Inflammatory macrophage (primary cell): Measurements from ENCODE around the gene NCR1.
A peak's percentile ranks its signal among the peaks of the same experiment; 100 is the strongest.
"Not testable (repeated sequence)": the region's sequence is repeated elsewhere in the genome, so short reads cannot be mapped to it uniquely, and the experiment has no call there.

ENCODE experiments used
- DNase-seq, 2 donors: peaks; one replicate each; pipeline ENCODE4 v3.0.0-alpha.2; 2020 to 2022
- total RNA-seq, 18 experiments: gene quantifications; one replicate each; lab custom pipeline; 2026; ENCODE audit warnings: mixed read lengths in 6 of 18, inconsistent platforms in 2 of 18; lab: John Stamatoyannopoulos, UW

Gene NCR1, protein sequence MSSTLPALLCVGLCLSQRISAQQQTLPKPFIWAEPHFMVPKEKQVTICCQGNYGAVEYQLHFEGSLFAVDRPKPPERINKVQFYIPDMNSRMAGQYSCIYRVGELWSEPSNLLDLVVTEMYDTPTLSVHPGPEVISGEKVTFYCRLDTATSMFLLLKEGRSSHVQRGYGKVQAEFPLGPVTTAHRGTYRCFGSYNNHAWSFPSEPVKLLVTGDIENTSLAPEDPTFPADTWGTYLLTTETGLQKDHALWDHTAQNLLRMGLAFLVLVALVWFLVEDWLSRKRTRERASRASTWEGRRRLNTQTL
- 0 to 0.68 (median 0.22) reads per million in 18 experiments for total RNA-seq

DNA sequence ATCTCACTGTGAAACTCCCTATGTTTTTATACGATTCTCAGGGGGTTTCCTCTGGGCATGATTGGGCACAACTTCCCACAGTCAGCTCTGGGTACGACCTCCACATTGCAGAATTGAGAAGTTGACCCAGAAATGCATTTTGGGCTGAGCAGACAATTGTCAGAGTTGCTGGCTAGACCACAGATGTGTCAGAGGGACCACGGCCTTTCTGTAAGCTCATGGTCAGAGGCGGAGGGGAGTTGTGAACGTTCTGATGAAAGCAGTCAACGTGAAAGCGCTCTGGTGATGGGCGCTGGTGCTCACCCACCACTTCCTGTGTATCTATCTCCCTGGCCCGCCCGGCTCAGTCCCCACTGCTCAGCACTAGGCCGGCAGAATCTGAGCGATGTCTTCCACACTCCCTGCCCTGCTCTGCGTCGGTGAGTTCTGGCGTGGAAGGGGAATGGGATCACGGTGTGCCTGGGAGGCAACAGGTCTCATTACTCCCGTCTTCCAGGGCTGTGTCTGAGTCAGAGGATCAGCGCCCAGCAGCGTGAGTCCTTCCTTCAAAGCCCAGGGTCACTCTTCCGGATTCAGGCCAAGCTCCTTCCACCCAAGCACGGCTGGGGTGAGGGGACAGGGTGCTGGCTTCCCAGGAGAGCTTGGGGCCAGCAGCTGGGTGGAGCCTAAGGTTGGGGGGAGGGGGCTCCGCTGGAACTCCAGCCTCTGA, at the start of gene NCR1:
TSS of gene NCR1 (plus strand) at position 346 of the 709 bp plus-strand sequence. CDS start at position 386, 40 bp downstream.
- DNase-seq = peak; percentile 58 to 72

DNA sequence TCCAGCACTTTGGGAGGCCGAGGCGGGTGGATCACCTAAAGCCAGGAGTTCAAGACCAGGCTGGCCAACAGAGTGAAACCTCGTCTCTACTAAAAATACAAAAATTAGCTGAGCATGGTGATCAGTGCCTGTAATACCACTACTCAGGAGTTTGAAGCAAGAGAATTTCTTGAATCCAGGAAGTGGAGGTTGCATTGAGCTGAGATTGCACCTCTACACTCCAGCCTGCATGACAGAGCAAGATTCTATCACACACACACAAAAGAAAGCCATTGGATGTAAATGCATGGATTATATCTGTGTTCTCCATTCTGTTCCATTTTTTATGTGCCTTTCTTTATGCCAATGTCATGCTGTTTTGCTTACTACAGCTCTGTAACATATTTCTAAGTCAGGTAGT, 47.5 kb upstream of the NCR1 start:
- DNase-seq = peak in 1 of 2 donors; percentile 24

DNA sequence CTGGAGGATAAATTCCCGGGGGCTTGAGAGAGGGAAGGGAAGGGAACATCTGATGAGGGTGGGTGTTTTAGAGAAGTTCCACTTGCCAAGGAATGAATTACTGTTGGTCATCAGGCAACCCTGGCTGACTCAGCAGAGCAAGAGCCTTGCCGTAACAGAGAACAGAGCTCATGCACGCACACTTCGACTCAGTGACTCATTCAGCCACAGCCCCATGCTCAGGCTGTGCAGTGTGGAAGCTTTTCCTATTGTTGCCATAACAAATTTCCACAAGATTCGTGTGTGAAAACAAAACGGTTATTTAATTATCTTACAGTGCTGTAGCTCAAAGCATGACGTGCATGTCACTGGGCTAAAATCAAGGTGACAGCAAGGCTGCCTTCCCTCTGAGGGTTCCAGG, 46.5 kb upstream of the NCR1 start:
- DNase-seq = peak; percentile 71 to 81

DNA sequence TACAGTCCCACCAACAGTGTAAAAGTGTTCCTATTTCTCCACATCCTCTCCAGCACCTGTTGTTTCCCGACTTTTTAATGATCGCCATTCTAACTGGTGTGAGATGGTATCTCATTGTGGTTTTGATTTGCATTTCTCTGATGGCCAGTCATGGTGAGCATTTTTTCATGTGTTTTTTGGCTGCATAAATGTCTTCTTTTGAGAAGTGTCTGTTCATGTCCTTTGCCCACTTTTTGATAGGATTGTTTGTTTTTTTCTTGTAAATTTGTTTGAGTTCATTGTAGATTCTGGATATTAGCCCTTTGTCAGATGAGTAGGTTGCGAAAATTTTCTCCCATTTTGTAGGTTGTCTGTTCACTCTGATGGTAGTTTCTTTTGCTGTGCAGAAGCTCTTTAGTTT, 42.5 kb upstream of the NCR1 start:
- DNase-seq = not testable (repeated sequence)

DNA sequence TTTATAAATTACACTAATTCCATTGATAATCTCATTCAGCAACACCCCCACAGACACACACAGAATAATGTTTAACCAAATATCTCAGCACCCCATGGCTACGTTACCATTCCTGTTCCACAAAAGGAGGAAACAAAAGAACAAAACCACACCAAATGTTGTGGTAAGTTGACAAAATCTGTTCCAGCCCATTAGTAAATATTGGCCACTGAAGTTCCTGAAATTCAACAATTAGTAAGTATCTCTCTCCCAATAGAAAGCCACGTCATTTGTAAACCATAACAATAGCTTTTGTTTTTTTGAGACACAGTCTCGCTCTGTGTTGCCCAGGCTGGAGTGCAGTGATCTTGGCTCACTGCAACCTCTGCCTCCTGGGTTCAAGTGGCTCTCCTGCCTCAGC, 34.3 kb upstream of the NCR1 start:
- DNase-seq = peak; percentile 47 to 77

DNA sequence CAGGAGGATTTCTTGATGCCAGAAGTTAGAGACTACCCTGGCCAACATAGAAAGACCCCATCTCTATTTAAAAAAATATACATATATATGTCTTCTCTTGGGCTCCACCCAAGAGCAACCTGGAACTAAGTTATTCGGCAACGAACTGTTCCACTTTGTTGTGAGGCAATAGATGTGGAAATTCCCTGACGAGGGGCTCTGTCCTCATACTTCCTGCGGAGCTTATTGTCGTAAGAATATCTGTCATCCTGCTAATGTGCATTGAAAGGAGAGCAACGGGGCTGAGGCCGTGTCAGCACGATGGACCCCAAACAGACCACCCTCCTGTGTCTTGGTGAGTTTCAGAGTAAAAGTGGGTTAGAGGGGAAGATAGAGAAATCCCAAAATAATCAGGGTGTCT, 32.0 kb upstream of the NCR1 start, which contains the start of gene FCAR:
TSS of gene FCAR (plus strand) at position 246 of the 400 bp plus-strand sequence. CDS start at position 301, 55 bp downstream.
- DNase-seq = peak; percentile 88 to 95

DNA sequence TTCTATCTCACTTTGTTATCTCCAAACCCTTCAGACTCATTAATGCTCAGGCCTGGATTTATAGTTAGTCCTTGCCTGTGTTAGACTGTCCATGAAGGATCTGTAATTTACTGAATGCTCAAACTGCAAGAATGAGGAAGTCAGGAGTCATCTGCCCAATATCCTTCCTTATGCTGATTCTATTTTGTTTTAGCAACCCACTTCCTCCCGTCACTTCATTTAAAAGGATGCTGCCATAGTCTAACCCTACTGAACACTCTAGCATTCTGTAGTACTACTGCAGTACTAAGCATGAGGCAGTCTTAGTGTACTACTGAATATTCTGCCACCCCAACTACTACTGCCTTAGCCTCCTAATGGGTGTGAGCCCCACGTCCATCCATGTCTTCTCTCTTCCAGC, 30.4 kb upstream of the NCR1 start:
- peak; percentile 72 to 84 for DNase-seq

DNA sequence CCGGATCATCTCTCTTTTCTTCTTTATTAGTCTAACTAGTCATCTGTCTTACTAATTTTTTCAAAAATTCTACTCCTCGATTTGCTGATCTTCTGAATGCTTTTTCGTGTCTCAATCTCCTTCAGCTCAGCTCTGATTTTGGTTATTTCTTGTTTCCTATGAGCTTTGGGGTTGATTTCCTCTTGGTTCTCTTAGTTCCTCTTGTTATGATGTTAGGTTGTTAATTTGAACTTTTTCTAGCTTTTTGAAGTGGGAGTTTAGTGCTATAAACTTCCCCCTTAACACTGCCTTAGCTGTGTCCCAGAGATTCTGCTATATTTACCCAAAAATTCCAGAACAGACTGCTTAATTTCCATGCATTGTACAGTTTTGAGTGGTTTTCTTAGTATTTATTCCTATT, 28.5 kb upstream of the NCR1 start:
- peak; percentile 48 to 85 for DNase-seq

DNA sequence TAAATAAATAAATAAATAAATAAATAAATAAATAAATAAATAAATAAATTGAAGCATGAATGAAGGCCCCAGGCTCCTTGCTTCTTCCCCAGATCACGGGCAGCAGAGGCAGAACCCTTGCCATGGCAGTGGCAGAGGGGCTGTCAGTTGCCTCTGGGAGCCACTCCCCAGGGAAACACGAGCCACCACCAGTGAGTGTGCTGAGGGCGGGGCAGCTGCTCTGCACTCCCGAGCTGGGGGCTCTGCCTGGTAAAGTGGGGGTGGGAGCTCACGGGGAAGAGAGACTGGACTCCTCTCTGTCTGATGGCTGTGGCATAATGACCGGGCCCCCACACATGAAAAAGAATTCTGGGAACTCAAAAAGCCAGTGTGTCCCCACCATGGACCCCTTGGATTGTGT, 24.1 kb upstream of the NCR1 start:
- no peak for DNase-seq

DNA sequence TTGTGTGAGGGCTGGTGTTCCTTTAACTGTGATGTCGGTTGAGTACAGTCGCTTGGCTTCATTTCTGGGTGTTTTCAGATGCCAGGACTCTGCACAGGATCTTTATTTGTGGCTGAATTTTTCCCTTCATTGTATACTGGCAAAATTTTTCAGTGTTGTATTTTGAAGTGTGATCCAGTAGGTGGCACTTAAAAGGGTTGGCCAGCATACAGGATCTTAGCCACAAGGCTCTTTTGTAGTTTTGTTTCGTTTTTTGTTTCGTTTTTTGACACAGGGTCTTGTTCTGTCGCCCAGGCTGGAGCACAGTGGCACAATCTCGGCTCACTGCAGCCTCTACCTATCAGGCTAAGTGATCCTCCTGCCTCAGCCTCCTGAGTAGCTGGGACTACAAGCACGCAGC, 23.2 kb upstream of the NCR1 start:
- peak; percentile 43 to 47 for DNase-seq

DNA sequence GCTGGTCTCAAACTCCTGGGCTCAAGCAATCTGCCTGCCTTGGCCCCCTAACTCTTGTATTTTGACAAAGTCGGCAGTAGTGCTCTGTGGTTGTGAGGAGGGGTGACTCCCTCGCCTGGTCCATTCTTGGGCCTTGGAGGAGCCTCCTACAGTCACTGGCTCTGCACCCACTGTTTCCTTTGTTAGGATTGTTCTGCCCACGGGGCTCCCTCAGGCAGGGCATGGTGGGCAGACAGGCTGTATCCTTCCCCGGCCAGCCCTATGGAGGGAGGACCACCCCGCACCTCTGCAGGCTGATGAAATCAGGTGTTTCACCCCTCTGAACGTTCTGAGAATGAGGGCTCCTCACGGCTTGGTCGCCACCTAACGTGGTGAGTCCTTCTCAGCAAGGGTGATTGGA, 22.7 kb upstream of the NCR1 start:
- DNase-seq = no peak

DNA sequence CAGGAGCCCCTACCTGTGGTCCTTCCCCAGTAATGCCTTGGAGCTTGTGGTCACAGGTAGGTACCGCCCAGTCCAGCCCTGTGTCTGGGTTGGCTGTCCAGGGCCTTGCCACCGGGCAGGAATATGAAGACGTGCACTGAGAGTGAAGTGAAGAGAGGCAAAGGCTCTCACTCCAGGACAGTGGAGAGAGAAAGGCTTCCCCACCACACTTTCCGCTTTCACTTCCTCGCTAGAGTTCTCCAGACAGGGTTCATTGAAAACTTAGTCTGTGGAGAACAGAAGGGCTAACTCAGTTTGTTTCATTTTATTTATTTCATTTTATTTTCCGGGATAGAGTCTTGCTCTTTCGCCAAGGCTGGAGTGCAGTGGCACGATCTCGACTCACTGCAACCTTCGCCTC, 17.7 kb upstream of the NCR1 start:
- no peak for DNase-seq

DNA sequence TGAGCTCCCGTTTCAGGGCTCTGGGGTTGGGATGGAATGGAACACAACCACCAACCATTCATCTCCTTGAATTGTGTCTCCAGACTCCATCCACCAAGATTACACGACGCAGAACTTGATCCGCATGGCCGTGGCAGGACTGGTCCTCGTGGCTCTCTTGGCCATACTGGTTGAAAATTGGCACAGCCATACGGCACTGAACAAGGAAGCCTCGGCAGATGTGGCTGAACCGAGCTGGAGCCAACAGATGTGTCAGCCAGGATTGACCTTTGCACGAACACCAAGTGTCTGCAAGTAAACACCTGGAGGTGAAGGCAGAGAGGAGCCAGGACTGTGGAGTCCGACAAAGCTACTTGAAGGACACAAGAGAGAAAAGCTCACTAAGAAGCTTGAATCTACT, 16.4 kb upstream of the NCR1 start:
- DNase-seq = no peak

DNA sequence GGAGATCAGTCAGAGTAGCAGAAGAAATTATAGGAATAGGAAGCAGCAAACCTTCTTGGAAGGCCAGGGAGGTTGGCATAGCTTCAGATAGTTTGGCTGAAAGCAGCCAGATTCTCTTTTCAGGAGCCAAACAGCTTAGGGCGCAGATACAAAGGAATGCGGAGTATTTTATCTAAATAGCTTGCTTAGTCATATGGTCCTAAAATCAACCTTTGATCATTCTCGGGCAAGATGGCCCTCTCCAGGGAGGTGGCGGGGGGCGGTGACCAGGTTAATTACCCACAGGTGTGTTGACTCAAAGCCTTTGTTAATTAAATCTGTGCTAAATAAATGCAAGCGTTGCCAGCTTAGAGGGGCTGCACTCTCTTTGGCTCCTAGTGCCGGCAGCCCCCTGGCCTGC, 12.5 kb upstream of the NCR1 start:
- DNase-seq = no peak

DNA sequence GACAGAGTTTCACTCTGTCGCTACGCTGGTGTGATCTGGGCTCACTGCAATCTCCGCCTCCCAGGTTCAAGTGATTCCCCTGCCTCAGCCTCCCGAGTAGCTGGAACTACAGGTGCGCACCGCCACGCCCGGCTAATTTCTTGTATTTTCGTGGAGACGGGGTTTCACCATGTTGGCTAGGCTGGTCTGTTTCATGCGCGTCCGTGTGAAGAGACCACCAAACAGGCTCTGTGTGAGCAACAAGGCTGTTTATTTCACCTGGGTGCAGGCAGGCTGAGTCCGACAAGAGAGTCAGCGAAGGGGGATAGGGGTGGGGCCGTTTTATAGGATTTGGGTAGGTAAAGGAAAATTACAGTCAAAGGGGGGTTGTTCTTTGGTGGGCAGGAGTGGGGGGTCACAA, 11.8 kb upstream of the NCR1 start:
- DNase-seq = not testable (repeated sequence)

DNA sequence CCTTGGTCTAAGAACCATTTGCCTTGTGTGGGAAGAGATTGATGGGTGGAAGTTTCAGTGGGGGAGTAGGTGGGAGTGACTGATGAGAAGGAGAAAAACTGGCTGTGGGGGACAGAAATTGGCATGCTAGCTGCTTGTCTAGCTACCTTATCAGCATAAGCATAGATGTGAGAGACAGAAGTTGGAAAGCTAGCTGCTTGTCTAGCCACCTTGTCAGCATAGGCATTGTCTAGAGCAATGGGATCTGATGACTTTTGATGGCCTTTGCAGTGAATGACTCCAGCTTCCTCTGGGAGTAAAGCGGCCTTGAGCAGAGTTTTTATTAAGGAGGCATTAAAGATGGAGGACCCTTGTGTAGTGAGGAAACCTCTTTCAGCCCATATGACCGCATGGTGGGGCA, 9.9 kb upstream of the NCR1 start:
- no peak for DNase-seq

DNA sequence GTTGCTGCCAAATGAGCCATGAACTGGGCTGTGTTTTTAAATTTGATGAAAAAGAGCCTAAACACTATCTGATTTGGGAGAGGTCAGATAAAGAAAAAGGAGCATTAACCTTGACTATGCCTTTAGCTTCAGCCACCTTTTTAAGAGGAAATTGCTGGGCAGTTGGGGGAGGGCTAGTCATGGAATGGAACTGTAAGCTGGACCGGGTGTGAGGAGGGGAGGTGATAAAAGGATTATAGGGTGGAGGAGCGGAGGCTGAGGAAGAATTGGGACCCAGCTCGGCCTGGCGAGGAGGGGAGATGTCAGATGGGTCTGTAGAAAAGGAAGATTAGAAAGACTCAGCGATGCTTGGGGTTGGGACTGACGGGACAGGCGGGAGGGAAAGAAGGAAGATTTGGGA, 7.3 kb upstream of the NCR1 start:
- not testable (repeated sequence) for DNase-seq

DNA sequence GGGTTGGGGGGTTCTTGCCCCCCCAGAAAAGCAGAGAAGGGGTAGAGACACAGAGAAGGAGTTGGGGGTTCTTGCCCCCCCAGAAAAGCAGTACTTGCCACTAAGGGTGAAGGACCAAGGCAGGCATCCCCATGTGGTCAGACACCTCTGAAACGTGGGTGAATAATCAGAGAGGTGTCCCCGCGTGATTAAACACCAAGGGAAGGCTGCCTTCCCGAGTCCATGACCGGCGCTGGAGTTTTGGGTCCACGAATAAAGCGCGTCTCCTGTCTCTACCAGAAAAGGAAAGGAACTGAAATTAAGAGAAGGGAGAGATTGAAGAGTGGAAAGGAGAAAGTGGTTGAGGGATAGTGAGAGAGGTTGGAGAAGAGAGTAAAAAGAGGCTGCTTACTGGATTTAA, 6.3 kb upstream of the NCR1 start:
- not testable (repeated sequence) for DNase-seq

DNA sequence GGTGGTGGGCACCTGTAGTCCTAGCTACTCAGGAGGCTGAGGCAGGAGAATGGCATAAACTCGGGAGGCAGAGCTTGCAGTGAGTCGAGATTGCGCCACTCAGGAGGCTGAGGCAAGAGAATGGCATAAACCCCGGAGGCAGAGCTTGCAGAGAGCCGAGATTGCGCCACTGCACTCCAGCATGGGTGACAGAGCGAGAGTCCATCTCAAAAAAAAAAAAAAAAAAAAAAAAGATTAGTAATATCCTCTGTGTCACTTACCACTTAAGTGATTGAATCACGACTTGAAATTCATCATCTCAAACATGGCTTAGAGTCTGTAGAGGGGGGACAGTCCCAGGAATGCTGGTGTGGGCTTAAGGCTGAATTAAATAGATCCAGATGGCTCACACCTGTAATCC, 4.8 kb upstream of the NCR1 start:
- peak; percentile 94 for DNase-seq

DNA sequence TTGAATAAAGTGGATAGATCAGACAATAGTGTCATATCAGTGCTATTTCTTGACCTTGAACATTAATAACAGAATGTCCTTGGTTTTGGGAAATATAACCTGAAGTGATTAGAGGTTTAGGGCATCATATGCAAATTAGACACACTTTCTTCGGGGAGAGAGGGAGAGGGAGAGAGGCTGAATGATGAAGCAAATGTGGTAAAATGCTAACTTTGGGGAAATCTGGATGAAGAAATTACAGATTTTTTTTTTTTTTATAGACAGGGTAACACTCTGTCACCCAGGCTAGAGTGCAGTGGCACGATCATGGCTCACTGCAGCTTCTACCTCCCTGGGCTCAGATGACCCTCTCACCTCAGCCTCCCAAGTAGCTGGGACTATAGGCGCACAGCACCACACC, 3.9 kb upstream of the NCR1 start:
- peak in 1 of 2 donors; percentile 7 for DNase-seq

DNA sequence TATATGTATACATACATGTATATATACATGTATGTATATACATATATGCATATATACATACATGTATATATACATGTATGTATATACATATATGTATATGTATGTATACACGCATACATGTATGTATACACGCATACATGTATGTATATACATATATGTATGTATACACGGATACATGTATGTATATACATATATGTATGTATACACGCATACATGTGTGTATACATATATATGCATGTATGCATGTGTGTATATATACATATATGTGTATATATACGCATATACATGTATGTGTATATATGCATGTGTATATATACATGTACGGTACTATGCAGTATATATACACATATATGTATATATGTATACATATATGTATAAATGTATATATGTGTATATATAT, 2.6 kb upstream of the NCR1 start:
- DNase-seq = no peak

DNA sequence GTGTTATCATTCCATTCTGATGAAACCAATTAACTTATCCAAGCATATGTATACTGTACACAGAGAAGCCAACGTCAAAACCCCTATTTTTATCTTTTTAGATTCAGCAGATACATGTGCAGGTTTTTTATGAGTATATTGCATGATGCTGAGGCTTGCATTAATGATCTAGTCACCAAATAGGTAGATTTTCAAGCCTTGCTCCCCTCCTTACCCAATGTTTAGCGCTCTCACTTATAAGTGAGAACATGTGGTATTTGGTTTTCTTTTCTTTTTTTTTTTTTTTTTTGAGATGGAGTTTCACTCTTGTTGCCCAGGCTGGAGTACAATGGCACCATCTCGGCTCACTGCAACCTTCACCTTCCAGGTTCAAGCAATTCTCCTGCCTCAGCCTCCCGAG, 1.7 kb upstream of the NCR1 start:
- DNase-seq = not testable (repeated sequence)

DNA sequence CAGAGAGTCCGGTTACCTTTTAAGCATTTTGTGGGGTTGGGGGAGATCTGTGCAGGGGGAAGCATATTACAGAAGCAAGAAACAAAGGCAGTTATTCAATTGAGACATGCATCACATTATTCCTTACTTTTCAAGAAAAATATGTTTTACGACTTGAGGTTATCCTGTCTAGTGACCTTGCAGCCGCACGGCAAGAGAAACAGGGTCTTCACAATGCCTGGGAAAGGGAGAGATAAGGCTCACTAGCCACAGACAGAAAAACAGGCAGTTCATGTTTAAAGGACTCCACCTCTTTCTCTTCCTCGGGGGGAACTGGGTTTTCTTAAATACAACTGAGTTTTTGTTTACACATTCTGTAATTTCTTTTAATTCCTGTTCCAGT, 536 bp upstream of the NCR1 start:
- DNase-seq = no peak

DNA sequence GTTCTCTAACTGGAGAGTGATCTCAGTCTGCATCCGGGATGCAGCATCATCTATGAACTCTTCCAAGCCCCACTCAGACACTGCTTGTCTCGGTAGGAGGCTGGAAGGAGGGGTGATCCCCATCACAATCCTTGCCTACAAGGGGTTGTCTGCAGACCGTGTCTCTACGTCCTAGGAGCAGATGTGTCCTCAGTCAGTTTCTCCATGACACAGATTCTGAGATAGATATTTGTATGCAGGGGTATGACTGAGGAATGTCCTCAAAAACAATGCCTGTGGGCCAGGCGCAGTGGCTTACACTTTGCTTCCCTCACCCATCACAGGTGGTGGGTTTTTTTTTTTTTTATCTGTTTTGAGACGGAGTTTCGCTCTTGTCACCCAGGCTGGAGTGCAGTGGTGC, 871 bp downstream of the NCR1 start:
- DNase-seq = no peak
